Esophagus muscularis mucosa (tissue), 4 donors: ENCODE results near the gene TARBP2. TPM values are rescaled to one million over a fixed set of nuclear protein-coding genes. Genes with fewer than 3 reads are reported as not detected.
A peak's percentile ranks its signal among the peaks of the same experiment; 100 is the strongest.

Source experiments
- DNase-seq: peaks from one replicate; pipeline ENCODE4 v3.0.0-alpha.2; 2017; ENCODE audit errors: extremely low spot score
- H3K27ac ChIP-seq, 4 donors: fragments of 200-600 bp; sonication (generic); replicated peaks in 1 of 4; 1 replicate in 3 of 4; 2 replicates in 1 of 4; pipeline ENCODE4 v1.5.1; 2016 to 2019; ENCODE audit warnings: mild to moderate bottlenecking in 1 of 4
- H3K27me3 ChIP-seq, 4 donors: fragments of 200-600 bp; sonication (generic); one replicate each; pipeline versions ENCODE4 v1.5.1 to v1.6.0; 2016 to 2019
- H3K36me3 ChIP-seq, 4 donors: fragments of 200-600 bp; sonication (generic); one replicate each; pipeline ENCODE4 v1.5.1; 2016 to 2019
- H3K4me1 ChIP-seq, 4 donors: fragments of 200-600 bp; sonication (generic); one replicate each; pipeline ENCODE4 v1.5.1; 2016 to 2019
- H3K4me3 ChIP-seq, 4 donors: fragments of 200-600 bp; sonication (generic); 1 replicate in 2 of 4; 2 replicates in 2 of 4; pipeline ENCODE4 v1.5.1; 2016 to 2019; ENCODE audit warnings: mild to moderate bottlenecking in 4 of 4, moderate library complexity in 1 of 4
- H3K9me3 ChIP-seq, 4 donors: fragments of 200-600 bp; sonication (generic); 1 replicate in 3 of 4; 2 replicates in 1 of 4; pipeline ENCODE4 v1.5.1; 2016 to 2019
- EP300 ChIP-seq: sonication (generic); formaldehyde crosslinking; IDR thresholded peaks from one replicate; pipeline ENCODE4 v1.6.1; 2017; ENCODE audit warnings: antibody characterized with exemption
- POLR2A ChIP-seq: fragments of 450-650 bp; IDR thresholded peaks from one replicate; pipeline ENCODE4 v1.6.1; 2017; ENCODE audit warnings: antibody characterized with exemption, moderate library complexity, mild to moderate bottlenecking, low read depth
- POLR2AphosphoS5 ChIP-seq, 2 donors: sonication (generic); formaldehyde crosslinking; IDR thresholded peaks; one replicate each; pipeline ENCODE4 v1.6.1; 2017; ENCODE audit warnings: antibody characterized with exemption in 2 of 2
- WGBS: methylation state at CpG from one replicate; pipeline ENCODE4 v1.1.5; 2018; 5-methylcytosine and 5-hydroxymethylcytosine counted together
- intact Hi-C: fragments of 100-400 bp; cut with DNase I; formaldehyde crosslinking; loops from one replicate; pipeline ENCODE4 v1.15.1; 2023
- small RNA-seq, 3 donors: library from RNA; depleted of rRNA; stranded (forward); fragments of <200 nt; gene quantifications; one replicate each; pipeline ENCODE3, GENCODE V24; 2016
- total RNA-seq, 4 donors: library from RNA; depleted of rRNA; stranded (reverse); fragments of >200 nt; gene quantifications; one replicate each; pipeline versions ENCODE4 v1.1.0 to v1.2.1, GENCODE V29; 2016
- TF ChIP-seq, protein P1 (sequence below), 3 experiments: fragments of 200-600 bp in 2 of 3; fragments of 450-650 bp in 1 of 3; sonication (generic) in 2 of 3; IDR thresholded peaks; one replicate each; pipeline ENCODE4 v1.5.1; 2017 to 2019; ENCODE audit warnings: antibody characterized with exemption in 3 of 3, mild to moderate bottlenecking in 2 of 3, moderate library complexity in 1 of 3

Gene TARBP2
- total RNA-seq, 4 donors from 2014 or later: 12.7 to 16.6 (median 12.9) TPM

DNA sequence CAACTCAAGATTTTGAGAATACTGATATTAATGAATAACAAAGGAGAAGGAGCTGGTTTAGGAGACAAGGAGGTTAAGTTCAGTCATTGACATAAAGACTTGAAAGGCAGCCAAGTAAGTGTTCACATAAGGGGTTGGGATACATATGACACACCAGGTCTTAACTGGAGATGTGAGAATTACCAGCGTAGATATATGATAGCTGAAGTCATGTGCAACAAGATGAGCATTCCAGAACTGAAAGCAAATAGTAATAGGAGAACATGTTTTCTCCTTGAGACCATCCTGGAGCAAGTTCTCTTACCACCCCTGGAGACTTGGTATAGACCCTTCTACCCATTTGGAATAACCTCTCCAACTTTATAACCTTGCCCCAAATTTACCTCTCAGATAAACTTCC, 49.5 kb downstream of the TARBP2 start:
- H3K9me3 ChIP-seq: no peaks in the 10 kb centered on the region
- no peaks in the 10 kb centered on the region for H3K27me3 ChIP-seq
- TF ChIP-seq POLR2A: no peak
- no peak for TF ChIP-seq POLR2AphosphoS5 (IDR thresholded peaks at IDR 0.05)
- no peak for TF ChIP-seq EP300
- TF ChIP-seq, protein P1, sequence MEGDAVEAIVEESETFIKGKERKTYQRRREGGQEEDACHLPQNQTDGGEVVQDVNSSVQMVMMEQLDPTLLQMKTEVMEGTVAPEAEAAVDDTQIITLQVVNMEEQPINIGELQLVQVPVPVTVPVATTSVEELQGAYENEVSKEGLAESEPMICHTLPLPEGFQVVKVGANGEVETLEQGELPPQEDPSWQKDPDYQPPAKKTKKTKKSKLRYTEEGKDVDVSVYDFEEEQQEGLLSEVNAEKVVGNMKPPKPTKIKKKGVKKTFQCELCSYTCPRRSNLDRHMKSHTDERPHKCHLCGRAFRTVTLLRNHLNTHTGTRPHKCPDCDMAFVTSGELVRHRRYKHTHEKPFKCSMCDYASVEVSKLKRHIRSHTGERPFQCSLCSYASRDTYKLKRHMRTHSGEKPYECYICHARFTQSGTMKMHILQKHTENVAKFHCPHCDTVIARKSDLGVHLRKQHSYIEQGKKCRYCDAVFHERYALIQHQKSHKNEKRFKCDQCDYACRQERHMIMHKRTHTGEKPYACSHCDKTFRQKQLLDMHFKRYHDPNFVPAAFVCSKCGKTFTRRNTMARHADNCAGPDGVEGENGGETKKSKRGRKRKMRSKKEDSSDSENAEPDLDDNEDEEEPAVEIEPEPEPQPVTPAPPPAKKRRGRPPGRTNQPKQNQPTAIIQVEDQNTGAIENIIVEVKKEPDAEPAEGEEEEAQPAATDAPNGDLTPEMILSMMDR (IDR thresholded peaks at IDR 0.05): no peak
- 100% methylated on average over 1 of the region's 1 CpG for WGBS
- H3K4me3 ChIP-seq: no peak overlapping the region
- peaks cover 9 to 61% (median 52%) of the 10 kb centered on the region in 4 donors for H3K36me3 ChIP-seq
- intact Hi-C loops: no loop called here
- no peak overlapping the region for H3K27ac ChIP-seq
- no peak for DNase-seq
- H3K4me1 ChIP-seq: peaks cover 0 to 23% (median 8%) of the 10 kb centered on the region in 4 donors

DNA sequence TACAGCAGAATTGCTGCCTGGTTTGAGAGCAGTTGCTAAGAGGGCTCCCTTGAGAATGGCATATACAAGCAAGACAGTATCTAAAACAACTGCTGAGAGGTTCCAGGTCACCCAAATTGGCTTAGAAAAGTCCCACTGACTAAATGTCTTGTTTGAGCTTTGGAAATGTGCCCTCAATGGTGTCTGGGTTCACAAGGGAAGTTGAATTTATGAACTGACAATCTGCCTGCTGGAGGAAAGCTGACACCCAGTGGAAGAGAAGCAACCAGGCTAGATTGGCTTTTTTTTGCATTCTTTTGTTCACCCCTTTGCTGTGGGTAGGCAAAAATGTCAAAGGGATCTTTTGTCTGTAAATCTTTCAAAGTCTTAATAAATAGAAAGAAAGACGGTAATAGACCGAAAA, 50.8 kb downstream of the TARBP2 start:
- intact Hi-C loops: no loop called here
- peaks cover 9 to 51% (median 49%) of the 10 kb centered on the region in 4 donors for H3K36me3 ChIP-seq
- 59% methylated on average over 2 of the region's 2 CpGs for WGBS
- no peak for DNase-seq
- peak overlapping the region in 3 of 4 donors; percentile 3 to 28 (median 9) for H3K27ac ChIP-seq
- H3K27me3 ChIP-seq: no peaks in the 10 kb centered on the region
- no peaks in the 10 kb centered on the region for H3K9me3 ChIP-seq
- TF ChIP-seq POLR2AphosphoS5 (IDR thresholded peaks at IDR 0.05) (no peak), EP300 (no peak), POLR2A (no peak)
- TF ChIP-seq, protein P1 (IDR thresholded peaks at IDR 0.05): no peak
- H3K4me3 ChIP-seq: no peak overlapping the region
- H3K4me1 ChIP-seq: peaks cover 0 to 24% (median 8%) of the 10 kb centered on the region in 4 donors

DNA sequence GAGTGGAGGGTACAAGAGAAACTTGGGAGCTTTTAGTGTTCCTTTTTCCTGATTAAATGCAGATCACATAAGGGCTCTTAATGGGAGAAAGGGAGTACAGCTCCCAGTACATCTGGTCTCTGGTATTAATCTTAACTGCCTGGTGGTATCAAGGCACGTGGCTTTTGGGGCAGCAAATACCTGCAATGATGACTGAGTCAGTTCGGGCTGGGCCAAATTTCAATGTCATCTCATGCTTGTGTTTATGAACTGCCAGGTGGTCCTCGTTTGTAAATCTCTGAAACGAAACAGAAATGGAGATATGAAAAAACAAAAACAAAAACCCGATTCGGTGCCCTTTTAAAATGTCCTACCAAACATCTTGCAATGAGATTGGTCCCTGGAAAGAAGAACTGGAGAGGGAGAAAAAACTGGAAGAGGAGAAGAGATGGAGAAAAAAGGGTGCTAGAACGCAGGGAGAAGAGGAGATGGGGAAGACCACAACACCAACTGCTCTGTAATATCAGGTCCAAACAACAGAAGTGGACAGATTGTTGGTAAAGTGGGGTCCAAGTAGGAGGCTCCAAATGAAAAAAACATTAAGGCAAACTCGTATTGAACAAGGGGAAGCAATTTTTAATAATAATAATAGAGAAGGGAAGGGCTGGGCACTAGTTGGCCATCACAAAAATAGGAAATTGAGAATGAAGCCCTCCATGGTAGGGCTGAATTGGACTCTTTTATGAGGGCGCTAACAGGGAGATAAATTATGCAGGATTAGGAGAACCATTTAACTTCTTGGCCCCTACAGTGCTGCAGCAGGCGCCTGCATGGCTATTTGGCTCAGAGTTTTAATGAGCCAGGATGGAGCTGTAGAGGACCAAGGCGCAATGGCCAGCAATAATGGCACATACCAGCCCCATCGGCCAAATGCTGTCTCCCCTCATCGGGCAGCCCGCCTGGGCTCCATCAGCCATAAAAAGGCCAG, 51.6 kb downstream of the TARBP2 start:
- 87% methylated on average over 14 of the region's 14 CpGs for WGBS
- Histone ChIP-seq H3K4me3 (no peak overlapping the region), H3K9me3 (no peaks in the 10 kb centered on the region), H3K27ac (peak overlapping the region in 2 of 4 donors; percentile 9 to 28), H3K36me3 (peaks cover 9 to 46% (median 44%) of the 10 kb centered on the region in 4 donors), H3K27me3 (no peaks in the 10 kb centered on the region), H3K4me1 (peaks cover 0 to 31% (median 10%) of the 10 kb centered on the region in 4 donors)
- TF ChIP-seq, protein P1 (IDR thresholded peaks at IDR 0.05): no peak
- TF ChIP-seq EP300 (no peak), POLR2A (no peak)
- DNase-seq: no peak
- intact Hi-C loops: no loop called here

Small RNA genes within 50 kb of the gene (small RNA-seq; reads per million reads assigned to genes)
- 0 reads per million in 3 donors for gene AC023509.3

Other genes with a start within 250 kb of the TARBP2 start
- gene ESPL1, start 233.0 kb upstream of the TARBP2 start, total RNA-seq: 1 to 10 TPM in 1 of 4 donors, under 1 TPM in 3; under 0.01 to 2.0 (median 0.24) TPM
- gene PFDN5, start 205.7 kb upstream of the TARBP2 start, total RNA-seq: 100 to 1,000 TPM; 446 to 812 (median 631) TPM
- 10 to 100 TPM; 41.6 to 63.0 (median 46.2) TPM for gene MYG1, start 201.6 kb upstream of the TARBP2 start, total RNA-seq
- gene AAAS, start 179.7 kb upstream of the TARBP2 start, total RNA-seq: 10 to 100 TPM; 35.1 to 46.2 (median 38.3) TPM
- gene SP7, start 164.9 kb upstream of the TARBP2 start, total RNA-seq: not detected
- gene SP1, start 121.1 kb upstream of the TARBP2 start, total RNA-seq: 10 to 100 TPM; 54.0 to 85.7 (median 72.2) TPM
- under 1 TPM in 2 of 4 donors, not detected in 2; 0.33 to 0.92 TPM for gene AMHR2, start 77.4 kb upstream of the TARBP2 start, total RNA-seq
- gene PRR13, start 59.5 kb upstream of the TARBP2 start, total RNA-seq: 10 to 100 TPM; 47.8 to 77.6 (median 65.3) TPM
- gene PCBP2, start 49.2 kb upstream of the TARBP2 start, total RNA-seq: 100 to 1,000 TPM; 275 to 374 (median 365) TPM
- 10 to 100 TPM; 12.6 to 20.1 (median 18.9) TPM for gene MAP3K12, start 1.8 kb upstream of the TARBP2 start, total RNA-seq
- not detected for gene NPFF, start 6.2 kb downstream of the TARBP2 start, total RNA-seq
- gene ATF7, start 125.1 kb downstream of the TARBP2 start, total RNA-seq: 10 to 100 TPM; 23.5 to 43.6 (median 37.1) TPM
- 100 to 1,000 TPM; 204 to 266 (median 235) TPM for gene ATP5MC2, start 174.8 kb downstream of the TARBP2 start, total RNA-seq
- gene CALCOCO1, start 226.2 kb downstream of the TARBP2 start, total RNA-seq: 100 to 1,000 TPM; 252 to 487 (median 347) TPM